HK-2 (cell line): ENCODE results near the gene YPEL5.
A peak's percentile ranks its signal among the peaks of the same experiment; 100 is the strongest.
"Not testable (repeated sequence)": the region's sequence is repeated elsewhere in the genome, so short reads cannot be mapped to it uniquely, and the experiment has no call there.

Experiments used
- DNase-seq: peaks from one replicate; pipeline ENCODE4 v3.0.0-alpha.2; 2018; ENCODE audit not compliant: unreplicated experiment

YPEL5 gene

DNA sequence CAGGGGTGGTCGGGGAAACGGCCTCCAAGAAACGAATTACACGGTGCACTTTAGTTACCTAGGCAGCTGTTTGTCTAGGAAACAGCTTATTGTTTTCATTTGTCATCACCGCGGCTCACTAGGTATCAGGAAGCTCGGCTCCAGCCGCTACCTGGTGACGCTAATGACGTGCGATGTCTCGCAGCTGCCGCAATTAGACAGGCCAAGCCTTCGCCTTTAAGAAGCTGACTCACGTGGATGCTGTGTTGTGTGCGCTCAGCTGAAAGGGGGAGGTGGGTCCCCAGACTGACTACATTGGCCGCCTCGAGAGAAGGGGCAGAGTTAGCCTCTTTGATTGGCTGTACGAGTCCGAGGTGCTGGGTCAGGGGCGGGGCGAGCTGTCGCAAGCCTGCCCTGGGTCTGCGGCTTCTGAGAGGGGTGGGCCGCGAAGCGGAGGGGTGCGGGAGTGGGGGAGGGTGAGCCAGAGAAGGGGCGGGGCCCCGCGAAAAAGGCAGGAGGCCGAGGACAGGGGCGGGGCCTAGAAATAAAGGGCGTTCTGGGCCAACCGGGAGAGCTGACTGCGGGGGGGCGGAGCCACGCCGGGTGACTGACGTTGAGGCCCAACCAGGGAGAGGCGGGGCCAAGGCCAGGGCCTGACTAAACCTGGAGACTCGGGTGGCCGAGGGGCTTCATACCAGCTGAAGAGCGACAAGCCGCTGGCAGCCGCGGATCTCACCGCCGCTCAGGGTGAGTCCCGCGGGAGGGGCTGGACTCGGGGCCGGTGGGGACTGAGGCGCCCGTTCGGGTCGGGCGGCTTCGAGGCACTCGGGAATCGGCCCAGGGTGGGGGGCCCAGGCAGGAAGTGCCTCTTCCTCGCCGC lies at the start of gene YPEL5:
Gene YPEL5, plus strand, starts transcription at position 671 of the 859 bp plus-strand sequence. CDS start 9,645 bp downstream, outside the sequence.
- DNase-seq = peak; percentile 99

DNA sequence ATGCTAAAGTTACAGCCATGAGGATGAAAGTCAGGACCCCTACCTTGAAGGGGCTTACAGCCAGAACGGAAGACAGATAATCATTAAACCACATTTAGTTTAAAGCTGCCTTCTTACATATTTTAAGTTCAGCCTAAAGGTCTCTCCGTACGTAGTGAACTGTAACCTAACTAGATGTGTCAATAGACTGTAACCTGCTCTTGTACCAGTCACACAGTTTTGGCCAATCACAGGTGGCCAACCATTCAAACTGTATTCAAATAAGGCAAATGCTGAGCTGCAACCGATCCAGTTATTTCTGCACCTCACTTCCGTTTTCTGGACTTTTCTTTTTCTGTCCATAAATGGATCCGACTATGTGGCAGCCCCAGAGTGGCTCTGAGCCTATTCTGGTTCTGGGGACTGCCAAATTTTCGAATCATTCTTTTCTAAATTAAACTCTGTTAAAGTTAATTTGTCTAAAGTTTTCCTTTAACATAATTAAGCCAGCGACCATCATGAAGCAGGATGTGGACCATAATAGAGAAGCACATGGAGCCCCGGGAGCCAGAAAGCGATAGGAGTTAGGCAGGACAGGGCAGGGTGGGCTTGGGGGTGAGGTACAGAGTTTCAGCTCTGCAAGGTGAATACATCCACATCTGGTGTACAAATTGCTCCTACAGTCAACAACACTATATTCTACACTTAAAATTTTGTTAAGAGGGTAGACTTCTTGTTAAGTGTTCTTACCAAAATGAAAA lies 48.4 kb upstream of the YPEL5 start:
- no peak for DNase-seq

DNA sequence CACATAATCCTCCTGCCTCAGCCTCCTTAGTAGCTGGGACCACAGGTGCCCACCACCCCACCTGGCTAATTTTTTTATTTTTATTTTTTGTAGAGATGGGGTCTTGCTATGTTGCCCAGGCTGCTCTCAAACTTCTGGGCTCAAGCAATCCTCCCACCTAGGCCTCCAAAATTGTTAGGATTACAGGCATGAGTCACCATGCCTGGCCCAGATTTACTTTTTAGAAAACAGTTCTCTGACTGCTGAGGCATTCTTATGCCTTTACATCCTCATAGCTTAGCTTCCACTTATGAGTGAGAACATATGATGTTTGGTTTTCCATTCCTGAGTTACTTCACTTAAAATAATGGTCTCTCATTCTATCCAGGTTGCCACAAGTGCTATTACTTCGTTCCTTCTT lies 47.4 kb upstream of the YPEL5 start:
- not testable (repeated sequence) for DNase-seq

GRCh38 chr2:30100691-30101090 lies 46.1 kb upstream of the YPEL5 start:
- not testable (repeated sequence) for DNase-seq

GRCh38 chr2:30104307-30104706 lies 42.5 kb upstream of the YPEL5 start:
- DNase-seq = no peak

GRCh38 chr2:30105556-30105955 lies 41.3 kb upstream of the YPEL5 start:
- no peak for DNase-seq

GRCh38 chr2:30106543-30106942 lies 40.3 kb upstream of the YPEL5 start:
- peak; percentile 52 for DNase-seq

DNA sequence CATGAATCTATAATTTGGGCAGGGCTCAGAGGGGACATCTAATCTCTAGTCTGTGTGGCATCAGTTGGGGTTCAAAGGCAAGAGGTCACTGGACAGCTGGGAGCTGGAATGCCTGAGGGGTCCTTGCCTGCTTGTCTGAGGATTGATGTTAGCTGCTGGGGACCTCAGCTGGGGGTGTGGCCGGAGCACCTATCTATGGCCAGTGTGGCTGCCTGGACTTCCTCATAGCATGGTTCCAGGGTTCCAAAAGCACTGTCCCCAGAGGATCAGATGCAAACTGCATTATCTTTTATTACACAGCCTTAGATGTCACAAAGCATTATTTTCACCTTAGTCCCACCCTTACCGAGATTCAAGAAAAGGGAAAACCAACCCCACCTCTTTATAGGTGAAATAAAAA lies 38.6 kb upstream of the YPEL5 start:
- no peak for DNase-seq

- no peak for DNase-seq
These were observed 38.0 kb upstream of the YPEL5 start for GRCh38 chr2:30108851-30109250.

- DNase-seq = no peak
These were observed 37.0 kb upstream of the YPEL5 start for GRCh38 chr2:30109856-30110255.

DNA sequence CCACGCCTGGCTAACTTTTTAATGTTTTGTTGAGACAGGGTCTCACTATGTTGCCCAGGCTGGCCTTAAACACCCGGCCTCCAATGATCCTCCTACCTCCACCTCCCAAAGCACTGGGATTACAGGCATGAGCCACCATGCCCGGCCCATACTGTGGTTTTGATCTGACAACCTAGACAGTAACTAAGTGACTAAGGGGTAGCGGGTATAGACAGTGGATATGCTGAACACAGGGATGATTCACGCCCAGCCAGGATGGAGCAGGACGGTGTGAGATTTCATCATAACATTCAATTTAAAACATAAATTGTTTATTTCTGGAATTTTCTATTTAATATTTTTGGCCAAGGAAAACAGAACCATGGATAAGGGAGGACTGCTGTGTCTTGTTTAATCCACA lies 36.0 kb upstream of the YPEL5 start:
- DNase-seq = no peak

DNA sequence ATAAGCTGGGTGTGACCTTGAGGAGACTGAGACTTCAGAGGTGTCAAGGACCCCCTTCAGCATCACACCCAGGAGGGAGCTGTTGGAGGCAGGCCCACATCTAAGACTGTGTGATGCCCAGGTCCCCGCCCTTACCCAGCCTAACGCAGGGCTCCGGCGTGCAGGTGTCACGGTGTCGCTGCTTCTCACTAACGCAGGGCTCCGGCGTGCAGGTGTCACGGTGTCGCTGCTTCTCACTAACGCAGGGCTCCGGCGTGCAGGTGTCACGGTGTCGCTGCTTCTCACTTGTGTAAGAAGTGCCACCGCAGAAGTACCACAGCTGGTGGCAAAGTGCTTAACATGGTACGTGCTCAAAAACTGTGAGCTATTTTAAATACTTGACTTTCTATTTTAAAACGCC lies 35.6 kb upstream of the YPEL5 start:
- DNase-seq = not testable (repeated sequence)

- no peak for DNase-seq
These were observed 34.2 kb upstream of the YPEL5 start for GRCh38 chr2:30112561-30112960.

DNA sequence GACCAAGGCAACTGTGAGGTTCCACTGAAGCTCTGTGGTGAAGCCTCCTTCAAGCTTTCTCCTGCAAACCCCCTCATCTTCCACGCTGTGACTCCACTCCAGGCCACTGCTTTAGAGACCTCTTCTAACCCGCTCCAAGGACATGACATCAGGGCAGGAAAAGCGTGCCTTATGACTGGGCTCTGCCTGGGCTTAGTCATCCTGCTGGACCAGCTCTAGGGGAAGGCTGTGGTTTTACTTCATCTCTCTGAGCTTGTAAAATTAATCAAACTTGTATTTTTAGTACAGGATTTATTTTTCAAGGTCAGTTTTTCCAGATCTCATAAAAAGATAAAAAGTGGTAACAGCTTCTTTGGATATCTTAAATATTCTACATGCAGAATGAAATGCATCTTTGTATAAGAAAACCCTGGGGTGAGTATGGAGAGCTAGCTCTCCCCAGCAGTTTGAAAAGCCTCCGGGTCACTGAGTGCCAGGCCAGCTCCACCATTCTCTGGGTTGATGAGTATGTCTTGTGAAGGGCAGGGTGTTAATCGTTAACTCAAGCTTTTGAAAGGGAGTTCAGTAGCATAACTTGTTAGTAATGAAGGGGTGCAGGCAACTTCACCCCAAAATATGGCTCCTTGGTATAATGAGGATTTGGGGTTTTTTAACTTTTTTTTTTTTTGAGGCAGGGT lies 33.1 kb upstream of the YPEL5 start:
- peak; percentile 71 for DNase-seq

DNA sequence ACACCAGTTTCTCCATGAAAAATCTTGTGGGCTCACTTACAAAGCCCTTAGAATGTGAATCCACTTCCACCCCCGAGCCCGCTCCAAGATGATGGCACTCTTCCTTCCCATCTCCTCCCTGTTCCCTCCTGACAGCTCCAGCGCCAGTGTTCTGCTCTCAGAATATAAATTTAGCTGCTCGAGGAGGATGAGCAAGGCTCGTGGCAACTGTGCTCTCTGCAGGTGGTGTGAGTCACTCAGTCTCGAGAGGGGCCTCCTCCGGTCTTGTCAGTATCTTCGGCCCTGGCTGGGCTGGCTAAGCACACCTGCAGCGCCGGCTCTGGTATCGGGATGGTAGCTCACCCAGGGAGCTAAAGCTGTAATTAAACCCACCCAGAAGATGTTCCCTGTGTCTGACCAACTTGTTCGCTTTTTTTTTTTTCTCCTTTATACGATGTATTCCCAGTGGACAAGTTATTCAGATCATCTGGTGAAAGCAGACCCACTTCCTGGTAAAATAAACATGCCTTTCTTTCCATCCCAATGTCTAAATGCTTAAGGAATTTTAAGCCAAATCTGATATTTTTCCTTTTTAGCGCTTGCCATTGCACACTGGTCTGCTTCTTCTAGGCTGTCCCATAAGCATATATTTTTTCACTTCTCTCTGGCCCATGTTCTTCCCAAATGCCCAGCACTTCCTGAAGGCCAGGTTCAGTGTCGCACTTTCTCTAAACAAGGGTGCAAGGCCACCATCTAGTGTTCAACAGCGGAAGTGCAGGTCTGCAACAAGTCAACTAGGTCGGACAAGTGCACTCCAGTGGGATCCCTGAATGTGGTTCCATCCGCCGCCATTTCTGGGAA lies 31.4 kb upstream of the YPEL5 start:
- peak; percentile 87 for DNase-seq

- no peak for DNase-seq
These were observed 30.9 kb upstream of the YPEL5 start for GRCh38 chr2:30115981-30116285.

GRCh38 chr2:30122362-30122761 lies 24.4 kb upstream of the YPEL5 start:
- DNase-seq = no peak

DNA sequence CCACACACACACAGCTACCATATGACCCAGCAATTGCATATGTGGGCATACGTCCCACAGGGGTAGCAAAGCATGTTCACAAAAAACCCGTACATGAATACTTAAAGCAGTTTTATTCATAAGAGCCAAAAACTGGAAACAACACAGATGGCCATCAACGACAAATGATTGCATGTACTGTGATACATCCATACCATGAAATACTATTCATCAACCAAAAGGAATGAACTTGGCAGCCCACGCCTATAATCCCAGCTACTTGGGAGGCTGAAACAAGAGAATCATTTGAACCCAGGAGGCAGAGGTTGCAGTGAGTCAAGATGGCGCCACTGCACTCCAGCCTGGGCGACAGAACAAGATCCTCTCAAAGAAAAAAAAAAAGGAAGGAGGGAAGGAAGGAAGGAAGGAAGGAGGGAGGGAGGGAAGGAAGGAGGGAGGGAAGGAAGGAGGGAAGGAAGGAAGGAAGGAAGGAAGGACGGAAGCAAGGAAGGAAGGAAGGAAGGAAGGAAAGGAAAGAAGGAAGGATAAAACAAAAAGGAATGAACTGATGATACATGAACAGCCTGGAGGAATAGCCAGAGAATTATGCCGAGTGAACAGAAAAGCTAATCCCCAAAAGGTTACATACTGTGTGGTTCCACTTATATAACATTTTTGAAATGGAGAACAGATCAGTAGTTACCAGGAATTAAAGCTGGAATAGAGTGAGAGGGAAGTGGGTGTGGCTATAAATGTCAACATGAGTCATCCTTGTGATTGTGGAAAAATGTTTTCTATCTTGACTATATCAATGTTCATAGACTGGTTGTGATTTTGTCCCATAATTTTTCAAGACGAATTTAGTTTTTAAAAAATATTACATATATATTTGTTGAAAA lies 19.6 kb upstream of the YPEL5 start:
- no peak for DNase-seq

DNA sequence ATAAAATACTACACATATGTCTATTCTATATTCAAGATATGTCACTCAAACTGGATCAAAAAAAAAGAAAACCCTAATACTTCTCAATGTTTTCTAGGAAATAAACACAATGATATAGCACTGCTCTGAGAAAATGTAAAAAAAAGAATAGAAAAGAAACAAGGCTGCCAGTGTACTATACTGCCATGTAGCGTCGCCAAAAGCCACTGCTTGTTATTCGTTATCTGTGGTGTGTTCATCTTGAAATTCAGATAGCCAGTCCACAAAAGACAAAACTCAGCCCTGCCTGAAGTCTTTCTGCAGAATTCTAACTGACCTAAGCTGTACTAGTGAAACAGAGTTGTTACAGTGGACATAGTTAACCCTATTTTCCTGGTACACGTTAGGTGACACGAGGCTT lies 12.2 kb upstream of the YPEL5 start:
- no peak for DNase-seq

- DNase-seq = no peak
These were observed 11.3 kb upstream of the YPEL5 start for GRCh38 chr2:30135541-30135940.
